Bronchial epithelial cell (primary cell): Measurements from ENCODE around the gene SLC23A2. TPM values are rescaled to one million over a fixed set of nuclear protein-coding genes. Genes with fewer than 3 reads are reported as not detected.

Experiments
- DNase-seq: peaks from one replicate; pipeline ENCODE4 v3.0.0-alpha.2; 2010; ENCODE audit warnings: low read depth
- FAIRE-seq: peaks from 2 replicates; lab custom pipeline; 2011; peaks lifted over from hg19 to GRCh38; lab: Jason Lieb, UNC
- H3K27me3 ChIP-seq: 2 replicates; pipeline ENCODE4 v1.5.1; 2011; ENCODE audit warnings: low read length; ENCODE audit not compliant: control insufficient read depth, insufficient read depth
- H3K36me3 ChIP-seq: 2 replicates; pipeline ENCODE4 v1.5.1; 2011; ENCODE audit warnings: low read length; ENCODE audit not compliant: control insufficient read depth, insufficient read depth
- H3K4me3 ChIP-seq: 2 replicates; pipeline ENCODE4 v1.5.1; 2011; ENCODE audit warnings: mild to moderate bottlenecking, low read depth, low read length, control low read depth
- total RNA-seq: library from RNA; depleted of rRNA; stranded (reverse); fragments of >200 nt; gene quantifications from 2 replicates; pipeline ENCODE4 v1.2.1, GENCODE V29; 2014
- TF ChIP-seq, protein P1 (sequence below): IDR thresholded peaks from 2 replicates; pipeline ENCODE4 v1.5.1; 2011; ENCODE audit warnings: mild to moderate bottlenecking, moderate library complexity, low read length, control low read depth, inconsistent platforms; ENCODE audit not compliant: insufficient read depth, severe bottlenecking

SLC23A2 gene
- total RNA-seq, 1 donor from 2014 or later: 7.6 TPM

- DNase-seq: peak; percentile 34
- no peak for FAIRE-seq
- TF ChIP-seq, protein P1, sequence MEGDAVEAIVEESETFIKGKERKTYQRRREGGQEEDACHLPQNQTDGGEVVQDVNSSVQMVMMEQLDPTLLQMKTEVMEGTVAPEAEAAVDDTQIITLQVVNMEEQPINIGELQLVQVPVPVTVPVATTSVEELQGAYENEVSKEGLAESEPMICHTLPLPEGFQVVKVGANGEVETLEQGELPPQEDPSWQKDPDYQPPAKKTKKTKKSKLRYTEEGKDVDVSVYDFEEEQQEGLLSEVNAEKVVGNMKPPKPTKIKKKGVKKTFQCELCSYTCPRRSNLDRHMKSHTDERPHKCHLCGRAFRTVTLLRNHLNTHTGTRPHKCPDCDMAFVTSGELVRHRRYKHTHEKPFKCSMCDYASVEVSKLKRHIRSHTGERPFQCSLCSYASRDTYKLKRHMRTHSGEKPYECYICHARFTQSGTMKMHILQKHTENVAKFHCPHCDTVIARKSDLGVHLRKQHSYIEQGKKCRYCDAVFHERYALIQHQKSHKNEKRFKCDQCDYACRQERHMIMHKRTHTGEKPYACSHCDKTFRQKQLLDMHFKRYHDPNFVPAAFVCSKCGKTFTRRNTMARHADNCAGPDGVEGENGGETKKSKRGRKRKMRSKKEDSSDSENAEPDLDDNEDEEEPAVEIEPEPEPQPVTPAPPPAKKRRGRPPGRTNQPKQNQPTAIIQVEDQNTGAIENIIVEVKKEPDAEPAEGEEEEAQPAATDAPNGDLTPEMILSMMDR: no peak
- Histone ChIP-seq H3K27me3 (no peaks in the 10 kb centered on the region), H3K36me3 (no peaks in the 10 kb centered on the region), H3K4me3 (no peak overlapping the region)
Observed at GRCh38 chr20:4944518-4945313, 56.6 kb downstream of the SLC23A2 start.

DNA sequence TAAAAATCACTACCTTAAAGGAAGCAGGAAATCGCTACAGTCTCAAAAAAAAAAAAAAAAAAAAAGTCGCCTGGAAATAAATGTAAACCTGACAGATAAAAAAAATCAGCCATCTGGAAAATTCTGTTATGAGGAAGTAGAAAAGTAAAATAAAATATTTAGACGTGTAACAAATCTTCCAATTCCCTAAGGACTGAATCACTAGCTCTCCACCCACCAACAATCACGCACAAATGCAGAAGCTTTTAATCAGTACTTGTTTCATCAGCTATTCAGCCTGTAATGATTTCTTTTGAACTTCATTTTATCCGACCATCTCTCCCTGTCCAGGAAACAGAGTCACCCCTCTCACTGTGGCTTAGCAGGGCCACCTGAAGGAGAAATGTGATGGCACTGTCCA, 59.0 kb downstream of the SLC23A2 start:
- Histone ChIP-seq H3K4me3 (no peak overlapping the region), H3K36me3 (no peaks in the 10 kb centered on the region), H3K27me3 (no peaks in the 10 kb centered on the region)
- TF ChIP-seq, protein P1: no peak
- no peak for DNase-seq
- FAIRE-seq: no peak

DNA sequence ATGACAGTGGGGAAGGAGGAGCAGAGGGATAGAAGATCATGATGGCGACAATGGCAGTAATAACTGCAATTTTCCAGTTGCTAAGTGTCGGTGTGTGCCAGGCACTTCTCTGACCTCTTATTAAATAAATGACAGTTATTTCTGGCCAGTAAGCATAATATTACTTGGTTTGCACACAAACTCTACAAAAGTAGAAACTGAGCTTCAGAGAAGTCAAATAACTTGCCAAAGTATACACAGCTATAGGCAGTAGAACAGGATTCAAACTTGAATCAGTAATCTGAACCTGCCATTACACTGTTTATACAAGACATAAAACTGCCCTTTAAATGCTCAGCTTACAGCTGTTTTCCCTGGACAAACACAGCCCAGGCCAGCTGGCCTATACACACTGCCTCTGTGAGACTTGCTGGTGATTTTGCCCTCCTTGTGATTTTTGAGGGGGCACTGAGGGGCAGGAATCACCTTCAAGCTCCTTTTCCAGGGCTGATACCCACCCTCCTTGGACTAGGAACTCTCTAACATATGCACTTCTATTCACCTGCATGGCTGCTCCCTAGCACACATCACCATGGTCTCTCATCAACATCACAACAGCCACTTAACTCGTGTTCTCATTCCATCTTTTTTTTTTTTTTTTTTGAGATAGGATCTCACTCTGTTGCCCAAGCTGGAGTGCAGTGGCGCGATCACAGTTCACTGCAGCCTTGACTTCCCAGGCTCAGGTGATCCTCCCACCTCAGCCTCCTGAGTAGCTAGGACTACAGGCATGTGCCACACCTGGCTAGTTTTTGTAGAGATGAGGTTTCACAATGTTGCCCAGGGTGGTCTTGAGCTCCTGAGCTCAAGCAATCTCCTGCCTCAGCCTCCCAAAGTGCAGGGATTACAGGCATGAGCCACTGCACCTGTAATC, 63.6 kb downstream of the SLC23A2 start:
- no peaks in the 10 kb centered on the region for H3K27me3 ChIP-seq
- DNase-seq (no peak), FAIRE-seq (no peak)
- H3K36me3 ChIP-seq: no peaks in the 10 kb centered on the region
- TF ChIP-seq, protein P1: no peak
- no peak overlapping the region for H3K4me3 ChIP-seq

DNA sequence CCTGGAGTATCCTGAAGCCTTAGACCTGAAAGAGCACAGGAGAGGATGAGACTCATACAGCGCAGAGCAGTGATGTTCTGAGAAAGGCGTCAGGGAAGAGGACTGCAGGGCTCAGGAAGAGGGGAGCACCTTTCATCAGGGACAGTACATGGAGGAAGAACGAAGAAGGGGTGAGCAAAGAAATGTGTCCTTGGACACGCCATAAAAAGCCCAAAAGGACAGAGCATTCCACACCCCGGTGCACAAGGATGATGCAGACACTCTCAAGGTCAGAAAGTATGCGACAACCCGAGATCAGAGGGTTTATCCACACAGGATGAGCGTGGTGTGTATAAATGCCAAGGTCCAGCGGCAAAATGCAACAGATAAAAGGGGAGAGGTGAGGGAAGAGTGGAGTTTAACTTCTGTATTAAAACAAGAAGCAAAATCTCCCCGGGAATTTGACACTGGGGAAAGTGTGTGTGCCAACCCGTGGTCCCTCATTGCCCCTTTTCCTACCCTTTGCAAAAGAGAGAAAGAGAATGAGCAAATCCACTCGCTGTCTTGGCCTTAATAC, 64.4 kb downstream of the SLC23A2 start:
- DNase-seq: no peak
- TF ChIP-seq, protein P1: no peak
- H3K4me3 ChIP-seq: no peak overlapping the region
- H3K27me3 ChIP-seq: no peaks in the 10 kb centered on the region
- H3K36me3 ChIP-seq: no peaks in the 10 kb centered on the region
- no peak for FAIRE-seq

GRCh38 chr20:4936392-4936850, 64.9 kb downstream of the SLC23A2 start:
- TF ChIP-seq, protein P1: no peak
- H3K4me3 ChIP-seq: no peak overlapping the region
- no peaks in the 10 kb centered on the region for H3K27me3 ChIP-seq
- FAIRE-seq (no peak), DNase-seq (no peak)
- H3K36me3 ChIP-seq: peaks cover 1% of the 10 kb centered on the region
